SK-N-MC (cell line): ENCODE data around the gene DDX41.

ENCODE experiments used
- DNase-seq: peaks from one replicate; pipeline ENCODE4 v3.0.0-alpha.2; 2011; ENCODE audit warnings: low read depth, low spot score
- H3K27ac ChIP-seq: fragments of 200-600 bp; sonication (generic); 2 replicates; pipeline ENCODE4 v1.5.1; 2016; ENCODE audit warnings: mixed run types
- H3K36me3 ChIP-seq: fragments of 200-600 bp; sonication (generic); 2 replicates; pipeline ENCODE4 v1.6.1; 2017; ENCODE audit warnings: antibody characterized with exemption, low read length, mixed read lengths; ENCODE audit not compliant: insufficient read depth
- H3K4me3 ChIP-seq: fragments of 200-600 bp; sonication (generic); 2 replicates; pipeline ENCODE4 v1.5.1; 2016
- H3K9ac ChIP-seq: fragments of 200-600 bp; sonication (generic); 2 replicates; pipeline ENCODE4 v1.8.0; 2017; ENCODE audit warnings: mixed run types, mixed read lengths; ENCODE audit not compliant: insufficient read length
- H3K9me3 ChIP-seq: fragments of 200-600 bp; sonication (generic); 2 replicates; pipeline ENCODE4 v1.6.1; 2017; ENCODE audit warnings: low read depth, mild to moderate bottlenecking, antibody characterized with exemption, low read length, moderate library complexity, mixed read lengths
- EZH2 ChIP-seq: fragments of 200-600 bp; sonication (generic); IDR thresholded peaks from one replicate; pipeline ENCODE4 v1.6.1; 2017; ENCODE audit warnings: antibody characterized with exemption
- FOXP2 ChIP-seq: optimal IDR thresholded peaks from 2 replicates; pipeline ENCODE3; 2011; ENCODE audit warnings: mild to moderate bottlenecking, moderate library complexity; ENCODE audit not compliant: insufficient read depth; ENCODE audit errors: extremely low read length, control extremely low read depth
- POLR2AphosphoS5 ChIP-seq: IDR thresholded peaks from 2 replicates; pipeline ENCODE4 v1.6.1; 2012; ENCODE audit warnings: mild to moderate bottlenecking, low read depth, low read length, borderline replicate concordance

Gene DDX41

DNA sequence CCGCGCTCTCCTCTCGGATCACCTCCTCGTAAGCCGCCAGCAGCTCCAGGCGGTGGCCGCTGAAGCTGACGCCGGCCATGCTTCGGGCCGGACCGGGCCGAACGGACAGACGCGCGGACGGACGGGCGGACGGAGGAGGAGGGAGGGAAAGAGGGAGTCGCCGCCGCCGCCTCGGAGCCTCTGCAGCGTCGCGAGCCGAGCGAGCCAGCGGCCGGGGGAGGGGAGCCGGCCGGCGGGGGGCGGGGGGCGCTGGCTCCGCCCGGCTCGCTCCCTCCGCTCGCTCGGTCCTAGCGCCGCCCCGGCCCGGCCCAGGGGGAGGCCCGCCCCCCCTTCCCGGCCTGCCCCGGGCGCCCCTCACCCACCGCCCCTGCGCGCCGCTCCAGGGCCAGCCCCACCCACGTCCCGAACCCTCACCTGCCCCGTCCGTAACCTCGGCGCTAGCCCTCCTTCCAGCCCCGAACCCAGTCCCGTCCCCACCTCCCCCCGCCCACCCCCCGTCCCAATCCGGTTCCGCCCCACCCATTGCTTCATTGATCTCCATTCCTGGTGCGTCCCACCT, 43.2 kb downstream of the DDX41 start, which contains the start of gene DBN1:
TSS of gene DBN1 (minus strand) at position 192 of the 559 bp plus-strand sequence. CDS start at position 79, 113 bp downstream.
- TF ChIP-seq FOXP2 (no peak), EZH2 (no peak), POLR2AphosphoS5 (peak; percentile 74)
- Histone ChIP-seq H3K9ac (peak within 1 kb of the TSS; percentile 87), H3K4me3 (peak within 1 kb of the TSS; percentile 96), H3K36me3 (peaks cover 39% of the 10 kb centered on the region), H3K27ac (peak within 1 kb of the TSS; percentile 76; the same call in 1 of the 2 replicates), H3K9me3 (no peaks in the 10 kb centered on the region)
- no peak for DNase-seq

DNA sequence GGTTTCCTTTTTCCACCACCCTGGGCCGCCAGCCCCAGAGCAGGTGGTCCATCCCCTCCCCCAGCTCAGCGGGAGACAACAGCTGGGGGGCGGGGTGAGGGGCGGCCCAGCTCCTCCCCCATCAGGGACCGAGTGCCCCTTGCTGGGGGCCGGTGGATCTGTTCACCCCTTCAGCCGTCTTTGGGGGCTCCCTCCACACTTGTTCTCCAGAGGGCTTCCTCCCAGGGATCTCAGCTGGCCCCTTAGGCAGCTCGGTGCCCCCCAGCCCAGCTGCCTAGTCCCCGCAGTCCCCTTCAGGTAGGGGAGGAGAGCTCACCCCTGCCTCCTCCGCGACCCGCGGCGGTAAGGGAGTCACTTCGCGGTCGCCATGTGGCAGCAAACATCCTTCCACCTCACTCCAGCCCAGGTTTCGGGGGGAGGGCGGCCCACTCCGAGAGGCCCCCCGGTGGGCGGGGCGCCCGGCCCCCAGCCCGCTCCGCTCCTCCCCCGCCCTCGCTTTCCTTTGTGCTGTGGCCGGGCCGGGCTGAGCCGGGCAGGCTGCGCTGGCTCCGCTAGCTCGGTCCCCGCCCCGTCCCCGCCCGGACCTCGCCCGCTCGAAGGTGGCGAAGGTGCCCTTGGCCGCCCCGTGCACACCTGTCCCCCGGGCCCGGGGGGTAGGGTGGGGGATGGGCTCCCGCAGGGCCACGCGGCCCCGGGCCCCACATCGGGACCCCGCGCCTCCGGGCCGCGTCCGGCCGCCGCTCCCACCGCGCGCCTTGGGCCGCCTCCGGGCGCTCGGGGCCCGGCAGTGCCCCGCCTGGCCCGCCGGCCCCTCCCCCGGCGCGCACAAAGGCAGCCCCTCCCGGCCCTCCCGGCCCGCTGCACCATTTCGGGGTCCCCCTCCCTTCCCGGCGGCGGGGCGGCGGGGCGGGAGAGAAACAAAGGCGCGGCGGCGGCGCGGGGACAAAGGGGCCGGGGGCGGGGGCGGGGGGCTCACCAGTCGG, 44.0 kb downstream of the DDX41 start:
- Histone ChIP-seq H3K36me3 (peaks cover 47% of the 10 kb centered on the region), H3K27ac (peak overlapping the region; percentile 76; the same call in 1 of the 2 replicates), H3K4me3 (peak overlapping the region; percentile 96), H3K9me3 (no peaks in the 10 kb centered on the region), H3K9ac (peak overlapping the region; percentile 87)
- no peak for TF ChIP-seq EZH2
- TF ChIP-seq POLR2AphosphoS5 = no peak
- TF ChIP-seq FOXP2 = no peak
- no peak for DNase-seq

DNA sequence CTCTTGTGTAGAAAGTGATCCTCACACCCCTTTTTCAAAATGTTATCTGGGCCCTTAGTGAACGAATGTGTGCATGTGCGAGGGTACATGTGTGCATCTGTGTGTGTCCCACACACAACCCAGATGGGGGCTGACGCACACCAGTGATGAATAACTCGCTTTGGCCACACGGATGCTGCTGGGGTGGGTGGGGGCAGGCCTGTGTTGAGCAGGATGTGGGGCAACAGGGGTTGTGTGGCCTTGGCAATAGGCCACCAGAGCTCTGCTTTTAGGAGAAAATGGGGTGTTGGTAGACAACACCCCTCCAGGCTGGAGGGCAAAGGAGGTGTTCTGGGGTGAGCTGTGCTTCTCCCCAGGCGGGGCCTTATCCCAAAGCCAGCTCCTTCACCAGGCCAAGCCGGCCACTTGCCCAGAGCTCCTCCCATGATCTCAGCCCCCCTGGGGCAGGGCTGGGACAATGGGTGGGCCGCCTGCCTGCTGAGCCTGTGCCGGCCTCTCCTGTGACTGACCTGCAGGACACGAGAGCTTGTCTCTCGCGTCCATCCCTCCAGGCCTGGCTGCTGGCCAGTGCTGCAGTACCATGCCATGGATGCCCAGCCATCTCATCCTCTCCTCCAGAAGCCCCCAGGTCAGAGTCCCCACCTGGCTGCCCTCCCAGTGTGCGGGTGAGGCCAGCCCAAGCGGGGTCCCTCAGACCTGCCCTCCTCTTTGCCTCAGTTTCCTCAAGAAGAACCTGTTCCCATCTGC, 45.0 kb downstream of the DDX41 start:
- Histone ChIP-seq H3K4me3 (peak overlapping the region; percentile 96), H3K36me3 (peaks cover 56% of the 10 kb centered on the region), H3K9ac (peak overlapping the region; percentile 87), H3K27ac (no peak overlapping the region), H3K9me3 (no peaks in the 10 kb centered on the region)
- TF ChIP-seq EZH2 (no peak), POLR2AphosphoS5 (no peak)
- DNase-seq = no peak

DNA sequence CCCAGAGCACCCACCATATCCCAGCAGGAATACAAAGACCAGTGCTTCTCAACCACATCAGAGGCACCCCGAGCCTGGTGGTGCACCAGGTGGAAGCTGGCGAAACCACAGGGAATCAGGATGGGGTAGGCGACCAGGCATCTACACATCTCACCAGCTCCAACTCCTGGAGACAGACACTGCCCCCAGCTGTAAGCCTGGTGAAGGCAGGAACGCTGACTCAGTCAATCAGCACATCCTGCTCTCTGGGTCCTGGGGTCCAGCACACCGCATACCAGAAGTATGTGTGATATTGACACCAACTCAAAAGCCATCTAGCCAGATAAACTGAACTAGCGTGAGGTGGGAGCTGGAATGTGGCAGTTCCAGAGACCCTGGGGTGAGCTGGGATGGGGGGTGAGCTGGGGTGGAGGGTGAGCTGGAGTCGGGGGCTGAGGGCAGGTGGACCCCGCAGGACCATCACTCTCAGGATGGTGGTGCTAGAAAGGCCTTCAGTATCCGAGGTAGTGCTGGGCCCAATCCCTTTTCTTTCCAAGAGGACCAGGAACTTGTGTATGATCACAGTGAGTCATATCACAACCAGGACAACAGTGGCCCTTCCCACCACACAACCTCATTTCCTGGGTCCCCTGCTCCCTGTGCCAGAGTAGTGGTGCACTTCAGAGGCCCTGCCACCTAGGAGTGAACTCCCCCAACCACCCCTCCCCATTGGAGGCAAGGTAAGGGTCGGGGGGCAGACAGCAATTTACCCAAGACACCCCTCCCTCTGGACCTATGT, 45.8 kb downstream of the DDX41 start:
- Histone ChIP-seq H3K36me3 (peaks cover 65% of the 10 kb centered on the region), H3K9ac (no peak overlapping the region), H3K4me3 (peak overlapping the region; percentile 96; the same call in 1 of the 2 replicates)

DNA sequence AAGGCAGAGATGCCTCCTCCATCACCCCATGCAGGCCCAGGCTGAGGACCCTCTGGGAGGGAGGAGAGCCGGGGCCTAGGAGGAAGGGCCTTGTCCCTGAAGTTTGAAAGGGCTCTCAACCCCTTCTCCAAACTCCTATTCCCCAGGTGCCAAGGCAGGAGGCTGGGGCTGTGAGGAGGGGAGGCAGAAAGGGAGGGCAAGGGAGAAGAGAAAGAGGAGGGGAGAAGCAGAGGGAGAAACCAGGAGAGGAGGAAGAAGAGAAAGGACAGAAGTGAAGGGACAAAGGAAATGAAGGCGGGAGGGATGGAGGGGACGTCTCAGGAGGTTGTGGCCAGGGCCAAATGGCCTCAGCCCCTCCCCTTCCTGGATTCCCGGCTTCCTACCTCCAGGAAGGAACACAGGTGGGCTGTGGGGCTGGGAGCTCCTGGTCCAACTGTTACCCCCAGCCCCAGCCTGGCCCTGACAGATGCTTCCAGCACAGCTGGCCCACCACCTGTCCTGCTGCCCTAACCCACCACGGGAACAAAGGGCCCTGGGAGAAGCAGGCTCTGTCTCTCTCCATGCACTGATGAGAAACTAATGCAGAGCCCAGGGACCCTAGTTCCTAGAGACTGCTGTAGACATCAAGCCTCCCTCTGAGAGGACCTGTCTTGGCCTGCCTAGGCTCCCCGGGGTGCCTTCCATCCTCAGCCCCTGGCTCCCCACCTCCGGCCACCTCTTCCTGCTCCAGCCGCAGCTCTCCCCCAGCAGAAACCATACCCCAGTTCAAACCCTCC, 46.8 kb downstream of the DDX41 start:
- peaks cover 75% of the 10 kb centered on the region for H3K36me3 ChIP-seq
- no peak overlapping the region for H3K4me3 ChIP-seq
- H3K9me3 ChIP-seq = no peaks in the 10 kb centered on the region
- H3K27ac ChIP-seq = no peak overlapping the region
- H3K9ac ChIP-seq = no peak overlapping the region
- TF ChIP-seq FOXP2 (no peak), POLR2AphosphoS5 (no peak), EZH2 (no peak)
- DNase-seq = no peak

More for the DNA sequence above, 45.8 kb downstream of the DDX41 start:
- Histone ChIP-seq H3K27ac (no peak overlapping the region), H3K9me3 (no peaks in the 10 kb centered on the region)
- no peak for DNase-seq
- no peak for TF ChIP-seq EZH2
- TF ChIP-seq FOXP2 = no peak
- TF ChIP-seq POLR2AphosphoS5 = no peak

DNA sequence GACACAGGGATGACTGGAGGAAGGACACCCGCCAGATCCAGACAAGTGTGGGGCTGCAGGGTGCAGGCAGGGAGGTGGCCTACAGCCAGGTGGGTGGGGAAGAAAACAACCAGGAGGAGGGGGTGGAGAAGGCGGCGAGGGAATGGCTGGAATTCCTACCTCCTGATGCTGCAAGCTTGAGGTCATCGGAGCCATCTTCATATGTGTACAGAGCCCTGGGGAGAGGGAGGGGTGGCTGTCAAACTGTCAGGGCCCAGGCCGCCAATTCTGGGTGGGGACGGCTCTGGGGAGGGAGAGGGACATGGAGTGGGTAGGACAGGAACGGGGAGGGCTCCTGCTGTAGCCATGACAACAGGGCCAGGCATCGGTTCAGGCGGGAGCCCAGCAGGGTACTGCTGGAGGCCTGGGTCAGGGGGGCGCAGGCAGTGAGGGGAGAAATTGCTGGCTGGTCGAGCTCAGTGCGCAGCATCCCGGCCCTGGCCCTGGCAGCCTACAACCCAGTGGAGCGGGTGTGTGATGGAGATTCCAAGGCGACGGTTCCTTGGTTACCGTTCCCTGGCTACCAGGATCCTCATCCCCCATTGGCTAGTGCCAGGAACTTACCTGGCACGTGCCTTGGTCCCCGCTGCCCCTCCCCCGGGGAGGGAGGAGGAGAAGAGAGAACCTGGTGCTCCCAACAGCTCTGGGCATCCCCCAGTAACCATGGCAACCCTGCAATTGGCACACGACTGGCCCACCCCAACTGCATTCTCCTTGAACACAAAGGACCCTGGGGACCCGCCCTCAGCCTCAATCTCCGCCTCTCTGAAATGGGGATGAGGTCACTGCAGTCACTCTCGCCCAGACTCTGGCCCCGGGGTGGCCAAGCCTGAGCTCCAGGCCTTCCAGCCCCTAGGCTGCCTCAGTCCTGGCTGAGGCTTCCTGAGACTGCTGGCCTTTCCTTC, 47.8 kb downstream of the DDX41 start:
- Histone ChIP-seq H3K36me3 (peaks cover 76% of the 10 kb centered on the region), H3K9me3 (no peaks in the 10 kb centered on the region), H3K4me3 (no peak overlapping the region), H3K27ac (no peak overlapping the region), H3K9ac (no peak overlapping the region)
- TF ChIP-seq EZH2 (no peak), POLR2AphosphoS5 (no peak; the same call in 1 of the 2 replicates), FOXP2 (no peak)
- DNase-seq = no peak
